Subcutaneous adipose tissue (tissue), 4 donors: ENCODE data around the gene GPX3. TPM values are rescaled to one million over a fixed set of nuclear protein-coding genes. Genes with fewer than 3 reads are reported as not detected.

ENCODE experiments used
- CTCF ChIP-seq: fragments of 450-650 bp; IDR thresholded peaks from one replicate; pipeline ENCODE4 v1.5.1; 2016; ENCODE audit warnings: low read depth, mild to moderate bottlenecking, control low read depth, antibody characterized with exemption, moderate library complexity
- total RNA-seq, 4 donors: library from RNA; depleted of rRNA; stranded (reverse); fragments of >200 nt; gene quantifications; one replicate each; pipeline ENCODE4 v1.1.0, GENCODE V29; 2016

GPX3 gene
- total RNA-seq, 4 donors from 2014 or later, result 5,163 to 10,140 (median 6,795) TPM

- no peak for TF ChIP-seq CTCF
These were observed 2.7 kb downstream of the GPX3 start for GRCh38 chr5:151023047-151023615.

GRCh38 chr5:151023651-151024050 is 3.3 kb downstream of the GPX3 start:
- no peak for TF ChIP-seq CTCF

GRCh38 chr5:151024440-151025249 is 4.3 kb downstream of the GPX3 start:
- TF ChIP-seq CTCF, result no peak

- TF ChIP-seq CTCF, result no peak
These were observed 4.8 kb downstream of the GPX3 start for GRCh38 chr5:151025250-151025606.

GRCh38 chr5:151026088-151026487 is 5.7 kb downstream of the GPX3 start:
- TF ChIP-seq CTCF, result no peak

- no peak for TF ChIP-seq CTCF
These were observed 6.3 kb downstream of the GPX3 start for GRCh38 chr5:151026679-151027078.

- no peak for TF ChIP-seq CTCF
These were observed 7.6 kb downstream of the GPX3 start for GRCh38 chr5:151027961-151028479.
